Measurements from ENCODE around the gene ADAMTS15. TPM values are rescaled to one million over a fixed set of nuclear protein-coding genes. Genes with fewer than 3 reads are reported as not detected.
A peak's percentile ranks its signal among the peaks of the same experiment; 100 is the strongest.

Gene ADAMTS15
- total RNA-seq, 1 donor from 2014 or later: 1.8 TPM

DNA sequence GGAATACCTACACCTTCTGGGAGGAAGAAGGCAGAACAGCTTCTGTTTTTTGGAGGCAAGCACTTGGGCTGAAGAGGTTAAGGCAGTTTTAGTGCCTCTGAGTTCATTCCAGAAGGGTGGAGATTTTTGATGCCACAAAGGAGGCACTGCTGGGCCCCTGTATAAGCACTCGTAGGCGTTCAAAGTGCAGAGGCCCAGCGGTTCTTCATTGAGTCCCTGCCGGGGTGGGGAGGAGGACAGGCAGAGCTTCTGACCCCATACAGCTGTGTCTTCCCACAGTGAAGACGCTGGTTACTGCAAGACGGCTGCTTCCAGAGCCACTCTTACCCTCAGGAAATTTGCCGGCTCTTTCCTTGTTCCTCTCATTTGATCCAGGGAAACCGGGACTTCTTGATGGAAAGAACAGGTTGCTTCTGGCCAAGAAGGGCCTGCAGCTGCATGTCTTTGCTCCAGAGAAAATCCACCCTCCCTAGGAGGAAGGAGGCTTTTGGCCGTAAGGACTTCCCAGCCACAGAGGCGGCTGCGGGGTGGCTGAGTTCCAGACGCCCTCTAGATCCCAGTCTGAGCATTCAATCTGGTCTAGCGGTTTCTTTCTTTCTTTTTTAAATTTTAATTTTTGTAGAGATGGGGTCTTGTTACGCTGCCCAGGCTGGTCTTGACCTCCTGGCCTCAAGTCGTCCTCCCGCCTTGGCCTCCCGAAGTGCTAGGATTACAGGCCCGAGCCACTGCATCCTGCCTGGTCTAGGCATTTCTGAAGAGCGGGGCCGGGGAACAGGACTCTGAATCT lies 9.4 kb downstream of the ADAMTS15 start:
- no peak for DNase-seq (ENCODE audit: low read depth)

DNA sequence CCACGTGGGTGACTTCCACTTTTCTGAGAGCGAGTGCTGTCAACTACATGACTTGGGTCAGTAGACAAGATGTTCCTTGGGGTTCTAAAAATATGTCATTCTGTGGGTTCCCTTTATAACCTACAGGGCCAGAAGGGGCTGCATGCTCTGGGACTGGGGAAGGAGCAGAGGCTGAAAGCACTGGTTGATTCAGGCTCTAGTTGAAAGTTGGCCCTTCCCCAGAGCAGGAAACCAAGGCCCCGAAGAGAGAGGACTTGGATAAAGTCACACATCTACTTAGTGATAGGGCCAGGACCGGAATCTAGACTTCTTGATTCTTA lies 9.9 kb downstream of the ADAMTS15 start:
- no peak for DNase-seq (ENCODE audit: low read depth)

DNA sequence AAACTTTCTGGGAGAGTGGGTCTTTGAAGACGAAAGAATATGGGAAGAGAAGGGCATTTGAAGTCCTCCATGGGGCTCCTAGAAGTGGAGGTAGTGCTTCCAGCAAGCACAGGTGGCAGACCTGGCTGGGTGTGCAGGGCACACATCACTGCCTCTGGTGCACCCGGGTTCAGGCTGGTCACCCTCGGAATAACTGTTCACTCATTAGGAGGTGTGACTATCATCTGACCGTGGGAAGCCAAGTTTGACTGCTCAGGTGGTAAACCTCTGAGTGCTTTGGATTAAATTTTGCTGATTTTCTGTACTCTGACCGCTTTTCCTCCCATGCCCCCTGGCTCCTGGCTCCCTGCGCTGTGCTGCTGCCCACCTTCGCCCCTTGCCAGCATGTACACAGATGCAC lies 11.1 kb downstream of the ADAMTS15 start:
- no peak for DNase-seq (ENCODE audit: low read depth)

DNA sequence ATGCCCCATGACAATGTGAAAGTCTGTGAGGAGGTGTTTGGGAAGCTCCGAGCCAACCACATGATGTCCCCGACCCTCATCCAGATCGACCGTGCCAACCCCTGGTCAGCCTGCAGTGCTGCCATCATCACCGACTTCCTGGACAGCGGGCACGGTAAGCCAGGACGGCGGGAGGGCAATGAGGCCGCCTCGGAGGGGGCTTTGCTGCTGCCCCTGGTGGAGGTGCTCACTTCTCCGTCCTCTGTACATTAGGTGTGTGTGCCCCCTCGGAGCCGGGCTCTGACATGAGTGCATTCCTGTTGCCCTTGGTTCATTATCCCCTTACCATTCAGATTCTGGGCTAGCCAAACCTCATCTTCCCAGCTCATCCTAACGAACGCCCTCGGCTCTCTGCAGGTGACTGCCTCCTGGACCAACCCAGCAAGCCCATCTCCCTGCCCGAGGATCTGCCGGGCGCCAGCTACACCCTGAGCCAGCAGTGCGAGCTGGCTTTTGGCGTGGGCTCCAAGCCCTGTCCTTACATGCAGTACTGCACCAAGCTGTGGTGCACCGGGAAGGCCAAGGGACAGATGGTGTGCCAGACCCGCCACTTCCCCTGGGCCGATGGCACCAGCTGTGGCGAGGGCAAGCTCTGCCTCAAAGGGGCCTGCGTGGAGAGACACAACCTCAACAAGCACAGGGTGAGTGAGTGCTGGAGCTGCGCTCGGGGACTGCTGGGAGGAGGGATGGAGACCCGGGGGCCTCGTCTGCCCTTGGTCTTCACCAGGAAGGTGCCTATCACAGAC lies 13.8 kb downstream of the ADAMTS15 start:
- no peak for DNase-seq (ENCODE audit: low read depth)

DNA sequence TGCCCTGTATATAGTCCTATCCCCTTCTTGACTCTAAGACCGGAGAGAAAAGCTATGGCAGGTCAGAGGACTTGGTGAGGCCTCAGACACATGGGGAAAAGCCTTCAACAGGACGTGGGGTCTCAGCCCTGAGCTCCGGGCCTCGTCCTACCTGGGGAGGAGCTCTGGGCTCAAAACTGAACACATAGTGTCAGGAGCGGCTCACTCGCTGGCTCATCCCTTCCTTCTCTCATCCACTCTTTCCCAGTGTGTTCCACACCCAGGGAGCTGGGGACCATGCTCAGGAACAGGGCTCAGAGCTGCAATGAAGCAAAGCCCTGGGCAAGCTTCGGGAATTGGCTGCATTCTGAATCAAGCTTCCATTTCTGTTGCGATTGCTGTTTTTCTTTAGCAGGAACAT lies 14.5 kb downstream of the ADAMTS15 start:
- DNase-seq (ENCODE audit: low read depth): no peak

DNA sequence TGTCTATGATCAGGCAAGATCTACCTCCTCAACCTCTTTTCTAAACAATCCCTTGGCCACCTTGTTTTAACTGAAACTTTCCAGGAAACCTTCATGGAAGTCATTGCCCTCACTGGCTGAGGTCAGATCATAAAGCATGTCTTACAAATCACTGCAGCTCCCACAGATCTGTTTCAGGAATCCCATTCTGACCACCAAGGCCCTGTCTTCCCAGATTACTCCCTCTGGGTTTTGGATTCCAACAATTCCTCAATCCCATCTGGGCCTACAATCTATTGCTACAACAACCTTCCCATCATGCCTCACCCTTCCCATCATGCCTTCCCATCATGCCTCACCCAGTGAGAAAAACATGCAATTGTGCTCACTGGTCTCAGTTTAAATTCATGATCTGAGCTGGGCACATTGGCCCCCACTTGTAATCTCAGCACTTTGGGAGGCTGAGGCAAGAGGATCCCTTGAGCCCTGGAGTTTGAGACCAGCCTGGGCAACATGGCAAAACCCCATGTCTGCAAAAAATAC lies 15.9 kb downstream of the ADAMTS15 start:
- peak; percentile 71 for DNase-seq (ENCODE audit: low read depth)

DNA sequence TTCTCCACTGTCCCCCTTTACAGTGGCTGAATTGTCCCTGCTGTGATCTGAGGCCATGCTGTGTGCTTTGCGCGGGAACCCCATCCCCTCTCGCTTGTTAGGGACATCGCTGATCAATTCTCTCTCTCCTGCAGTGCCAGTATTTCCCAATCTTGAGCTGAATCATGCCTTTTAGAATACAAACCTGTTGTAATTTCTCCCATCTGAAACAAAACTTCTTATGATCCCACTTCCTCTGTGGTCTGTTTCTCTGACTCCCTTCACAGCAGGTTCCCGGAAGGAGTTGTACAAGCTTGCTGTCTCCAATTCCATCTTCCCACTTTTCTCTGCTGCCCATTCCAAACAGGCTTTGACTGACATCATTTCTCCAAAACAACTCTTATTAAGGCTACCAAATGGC lies 16.8 kb downstream of the ADAMTS15 start:
- no peak for DNase-seq (ENCODE audit: low read depth)

DNA sequence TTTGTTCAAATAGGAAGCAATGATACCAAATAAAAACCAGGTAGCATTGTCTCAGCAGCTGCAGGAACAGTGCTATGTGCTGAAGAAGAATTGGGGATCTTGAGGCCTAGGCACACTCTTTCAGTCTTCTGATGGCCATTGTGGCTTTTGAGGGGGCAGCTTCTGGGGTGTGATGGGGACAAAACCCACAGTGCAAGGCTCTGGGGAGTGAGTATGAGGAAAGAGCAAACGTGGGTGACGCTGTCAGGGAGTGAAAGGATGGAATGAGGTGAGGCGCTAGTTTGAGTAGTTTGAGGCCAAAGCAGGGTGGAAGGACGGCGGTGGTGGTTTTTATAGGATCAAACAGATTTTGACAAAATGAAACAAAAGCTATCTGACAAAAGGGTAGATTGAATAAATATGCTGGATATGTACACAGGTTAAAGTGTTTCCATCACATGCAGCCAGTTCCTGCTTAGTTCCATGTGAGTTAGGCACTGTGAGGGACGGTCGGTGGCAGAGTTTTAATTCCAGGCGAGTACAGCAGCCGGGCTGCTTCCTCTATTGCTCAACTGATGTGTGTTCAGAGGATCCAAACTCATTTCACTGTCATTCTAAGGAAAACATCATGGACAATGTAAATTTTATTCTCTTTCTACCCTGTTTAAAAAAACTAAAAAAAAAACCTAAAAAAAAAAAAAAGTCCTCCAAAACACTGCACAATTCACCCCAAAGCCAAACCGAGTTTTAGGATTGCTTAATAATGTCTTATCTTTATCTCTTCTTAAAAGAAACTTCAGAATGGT lies 18.9 kb downstream of the ADAMTS15 start:
- DNase-seq (ENCODE audit: low read depth): no peak

DNA sequence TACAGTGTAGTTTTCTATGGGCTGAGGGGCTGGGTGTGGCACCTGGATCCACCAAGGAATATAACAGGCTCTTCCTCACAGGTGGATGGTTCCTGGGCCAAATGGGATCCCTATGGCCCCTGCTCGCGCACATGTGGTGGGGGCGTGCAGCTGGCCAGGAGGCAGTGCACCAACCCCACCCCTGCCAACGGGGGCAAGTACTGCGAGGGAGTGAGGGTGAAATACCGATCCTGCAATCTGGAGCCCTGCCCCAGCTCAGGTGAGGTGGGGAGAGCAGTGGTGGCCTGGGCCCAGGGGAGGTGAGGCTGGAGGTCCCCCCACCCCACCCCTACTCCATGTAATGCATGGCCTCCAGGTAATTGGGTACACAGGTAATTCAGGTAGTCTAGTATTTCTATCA lies 20.7 kb downstream of the ADAMTS15 start:
- DNase-seq (ENCODE audit: low read depth): no peak

DNA sequence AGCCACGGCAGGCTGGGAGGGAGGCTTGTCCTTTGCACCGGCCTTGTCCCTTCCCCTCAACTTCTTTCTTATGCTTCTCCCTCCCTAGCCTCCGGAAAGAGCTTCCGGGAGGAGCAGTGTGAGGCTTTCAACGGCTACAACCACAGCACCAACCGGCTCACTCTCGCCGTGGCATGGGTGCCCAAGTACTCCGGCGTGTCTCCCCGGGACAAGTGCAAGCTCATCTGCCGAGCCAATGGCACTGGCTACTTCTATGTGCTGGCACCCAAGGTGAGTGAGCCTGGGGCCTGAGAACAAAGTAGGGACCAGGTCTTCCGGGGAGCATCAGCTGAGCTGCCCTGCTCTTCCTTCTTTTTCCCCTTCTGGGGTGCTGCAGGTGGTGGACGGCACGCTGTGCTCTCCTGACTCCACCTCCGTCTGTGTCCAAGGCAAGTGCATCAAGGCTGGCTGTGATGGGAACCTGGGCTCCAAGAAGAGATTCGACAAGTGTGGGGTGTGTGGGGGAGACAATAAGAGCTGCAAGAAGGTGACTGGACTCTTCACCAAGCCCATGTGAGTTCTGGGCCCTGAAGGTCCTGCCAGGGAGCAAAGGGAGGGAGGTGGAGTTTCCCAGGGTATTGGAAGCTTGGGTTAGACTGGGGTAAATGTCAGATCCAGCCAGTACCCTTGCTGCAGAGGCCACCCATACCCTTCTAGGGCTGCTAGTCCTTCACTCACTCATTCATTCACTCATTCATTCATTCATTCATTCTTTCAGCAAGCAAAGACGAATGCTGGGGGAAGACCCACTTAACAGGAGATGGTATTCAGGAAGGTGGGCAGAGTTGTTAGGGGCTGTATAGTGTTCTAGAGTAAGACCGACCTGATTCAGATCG lies 22.6 kb downstream of the ADAMTS15 start:
- no peak for DNase-seq (ENCODE audit: low read depth)

DNA sequence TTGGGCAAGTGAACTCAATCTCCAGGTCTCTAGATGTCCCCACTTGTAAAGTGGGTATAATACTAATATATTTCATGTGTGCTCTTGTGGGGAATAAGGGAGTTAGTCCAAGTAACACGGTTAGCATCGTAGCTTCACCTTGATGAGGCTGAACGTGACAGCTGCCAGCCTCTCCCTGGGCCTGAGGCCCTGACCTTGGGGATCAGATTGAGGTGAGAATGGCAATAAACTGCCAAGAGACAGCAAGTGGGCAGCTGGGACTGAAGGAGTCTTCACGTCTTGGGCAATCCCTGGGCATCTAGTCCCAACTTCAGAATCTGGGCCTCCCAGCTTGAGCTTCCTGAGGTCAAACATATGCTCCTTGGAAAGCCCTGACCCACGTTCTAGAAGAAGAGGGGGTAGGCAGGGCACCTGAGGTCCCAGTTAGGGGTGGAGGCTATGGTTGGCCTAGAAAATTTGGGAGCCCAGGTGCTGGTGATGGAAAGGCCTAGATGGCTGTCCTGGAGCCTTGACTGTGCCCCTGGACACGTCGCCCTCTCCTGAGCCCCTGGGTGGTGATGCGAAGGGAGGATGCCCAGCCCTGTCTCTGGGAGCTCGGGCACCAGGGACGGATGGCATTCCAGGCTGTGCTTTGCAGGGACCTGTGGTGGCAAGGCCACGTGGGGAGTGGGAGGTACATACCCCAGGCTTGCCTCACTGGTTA lies 23.4 kb downstream of the ADAMTS15 start:
- DNase-seq (ENCODE audit: low read depth): no peak

DNA sequence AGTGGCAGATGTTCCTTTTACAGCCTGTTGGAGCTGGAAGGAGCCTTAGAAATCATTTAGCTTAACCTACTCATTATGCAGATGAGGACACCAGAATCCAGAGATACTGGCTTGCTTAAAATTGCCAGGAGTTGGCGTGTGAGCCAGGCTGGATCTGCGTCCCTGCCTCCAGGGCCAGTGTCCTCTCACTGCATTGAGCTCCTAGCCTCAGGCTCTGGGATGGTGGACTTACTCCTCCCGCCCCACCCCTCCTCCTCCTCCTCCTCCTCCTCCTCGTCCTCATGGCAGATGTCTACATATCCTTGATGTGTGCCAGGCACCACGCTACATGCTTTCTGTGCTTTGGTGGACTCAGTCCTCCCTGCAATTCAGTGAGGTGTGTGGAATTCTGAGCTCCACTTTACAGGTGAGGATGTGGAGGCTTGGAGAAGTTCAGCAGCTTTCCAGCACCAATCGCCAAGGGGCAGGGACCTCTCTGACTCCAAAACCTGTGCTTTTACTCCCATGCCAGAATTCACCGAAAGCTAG lies 24.1 kb downstream of the ADAMTS15 start:
- no peak for DNase-seq (ENCODE audit: low read depth)

DNA sequence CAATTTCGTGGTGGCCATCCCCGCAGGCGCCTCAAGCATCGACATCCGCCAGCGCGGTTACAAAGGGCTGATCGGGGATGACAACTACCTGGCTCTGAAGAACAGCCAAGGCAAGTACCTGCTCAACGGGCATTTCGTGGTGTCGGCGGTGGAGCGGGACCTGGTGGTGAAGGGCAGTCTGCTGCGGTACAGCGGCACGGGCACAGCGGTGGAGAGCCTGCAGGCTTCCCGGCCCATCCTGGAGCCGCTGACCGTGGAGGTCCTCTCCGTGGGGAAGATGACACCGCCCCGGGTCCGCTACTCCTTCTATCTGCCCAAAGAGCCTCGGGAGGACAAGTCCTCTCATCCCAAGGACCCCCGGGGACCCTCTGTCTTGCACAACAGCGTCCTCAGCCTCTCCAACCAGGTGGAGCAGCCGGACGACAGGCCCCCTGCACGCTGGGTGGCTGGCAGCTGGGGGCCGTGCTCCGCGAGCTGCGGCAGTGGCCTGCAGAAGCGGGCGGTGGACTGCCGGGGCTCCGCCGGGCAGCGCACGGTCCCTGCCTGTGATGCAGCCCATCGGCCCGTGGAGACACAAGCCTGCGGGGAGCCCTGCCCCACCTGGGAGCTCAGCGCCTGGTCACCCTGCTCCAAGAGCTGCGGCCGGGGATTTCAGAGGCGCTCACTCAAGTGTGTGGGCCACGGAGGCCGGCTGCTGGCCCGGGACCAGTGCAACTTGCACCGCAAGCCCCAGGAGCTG lies 24.8 kb downstream of the ADAMTS15 start:
- DNase-seq (ENCODE audit: low read depth): no peak

DNA sequence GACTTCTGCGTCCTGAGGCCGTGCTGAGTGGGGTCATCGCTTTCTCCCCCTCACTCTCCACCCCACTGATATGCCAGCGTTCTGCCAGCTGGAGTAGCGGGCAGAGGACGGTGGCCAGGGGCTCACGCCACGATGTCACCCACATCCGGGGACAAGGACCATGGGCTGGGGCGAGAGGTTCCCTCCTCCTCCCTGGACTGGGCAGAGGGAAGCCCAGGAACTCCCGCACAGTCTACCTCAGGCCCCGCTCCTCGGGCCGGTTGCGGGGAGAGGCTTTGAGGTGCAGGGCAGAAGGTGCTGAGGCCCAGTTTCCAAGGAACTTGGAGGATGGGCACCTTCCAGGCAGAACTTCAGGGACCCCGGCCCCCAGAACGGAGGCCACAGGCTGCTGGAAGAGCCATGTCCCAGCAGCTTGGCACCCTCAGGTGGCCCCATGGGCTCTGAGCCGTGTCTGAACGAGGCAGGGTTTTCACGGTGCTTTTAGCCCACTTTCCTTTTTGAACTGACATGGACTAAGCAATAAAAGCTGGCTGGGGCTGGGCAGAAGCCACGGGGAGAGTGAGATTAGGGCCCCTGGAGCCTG lies 25.4 kb downstream of the ADAMTS15 start:
- DNase-seq (ENCODE audit: low read depth): no peak

DNA sequence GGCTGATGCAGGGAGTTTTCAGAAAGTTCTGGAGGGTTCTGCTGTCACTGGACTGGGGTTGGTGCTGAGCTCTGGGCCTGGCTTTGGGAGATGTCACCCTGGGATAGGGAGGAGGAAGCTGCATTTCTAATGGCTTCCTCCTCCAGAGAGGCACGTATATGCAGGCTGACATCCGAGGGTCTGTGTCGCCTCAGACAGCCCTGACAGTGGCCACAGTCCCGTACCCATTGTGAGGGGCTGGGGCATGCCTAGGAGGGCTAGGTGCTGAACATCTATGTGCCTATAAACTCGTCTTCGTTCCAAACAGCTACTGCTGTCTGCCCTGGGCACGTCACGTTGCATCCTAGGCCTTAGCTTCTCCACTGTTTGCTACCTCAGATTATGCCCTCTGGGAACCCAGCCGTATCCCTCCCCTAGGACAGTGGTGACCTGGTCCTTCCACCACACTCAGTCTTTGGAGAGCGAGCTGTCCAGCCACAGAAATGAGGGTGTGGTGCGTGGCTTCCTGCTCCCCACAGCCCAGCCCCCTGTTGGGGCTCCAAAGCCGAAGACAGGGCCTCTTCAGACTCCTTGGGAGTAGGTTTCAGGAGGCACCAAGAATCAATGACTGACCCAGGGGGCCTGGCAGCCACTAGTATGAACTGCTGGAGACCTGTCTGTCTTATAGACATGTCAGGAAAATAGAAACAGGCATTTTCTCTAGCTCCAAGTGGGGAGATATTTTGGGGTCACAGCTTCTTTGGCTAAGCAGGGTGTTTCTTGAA lies 26.4 kb downstream of the ADAMTS15 start:
- peak; percentile 55 for DNase-seq (ENCODE audit: low read depth)

DNA sequence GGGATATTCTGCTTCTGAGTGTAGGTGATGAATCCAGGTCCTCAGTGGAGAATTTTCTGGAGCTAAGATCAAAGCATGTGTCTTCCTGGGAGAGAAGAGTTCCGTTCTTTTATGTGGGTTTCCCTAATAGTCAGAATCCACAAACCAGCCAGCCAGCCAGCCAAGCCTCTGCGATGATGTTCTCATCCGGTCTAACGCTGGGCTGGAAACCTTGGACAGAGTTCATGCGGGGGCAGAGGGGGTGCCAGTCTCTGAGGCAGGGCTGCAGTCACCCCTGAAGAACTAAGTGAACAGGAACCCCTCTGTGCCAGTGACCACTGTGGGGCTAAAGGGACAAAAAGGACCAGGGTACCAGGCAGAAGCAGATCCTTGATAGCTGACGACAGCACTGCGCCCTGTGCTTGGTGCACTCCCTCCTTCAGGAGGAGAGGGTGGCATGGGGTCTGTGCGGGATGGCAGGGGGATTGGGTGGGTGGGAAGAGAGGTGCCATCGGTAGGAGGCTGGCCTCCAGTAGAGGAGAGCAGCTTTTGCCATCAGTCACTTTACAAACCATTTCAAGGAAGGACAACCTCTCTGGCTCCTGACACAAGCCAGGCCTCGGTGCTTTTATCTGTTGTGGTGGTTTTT lies 27.1 kb downstream of the ADAMTS15 start:
- DNase-seq (ENCODE audit: low read depth): peak; percentile 10

DNA sequence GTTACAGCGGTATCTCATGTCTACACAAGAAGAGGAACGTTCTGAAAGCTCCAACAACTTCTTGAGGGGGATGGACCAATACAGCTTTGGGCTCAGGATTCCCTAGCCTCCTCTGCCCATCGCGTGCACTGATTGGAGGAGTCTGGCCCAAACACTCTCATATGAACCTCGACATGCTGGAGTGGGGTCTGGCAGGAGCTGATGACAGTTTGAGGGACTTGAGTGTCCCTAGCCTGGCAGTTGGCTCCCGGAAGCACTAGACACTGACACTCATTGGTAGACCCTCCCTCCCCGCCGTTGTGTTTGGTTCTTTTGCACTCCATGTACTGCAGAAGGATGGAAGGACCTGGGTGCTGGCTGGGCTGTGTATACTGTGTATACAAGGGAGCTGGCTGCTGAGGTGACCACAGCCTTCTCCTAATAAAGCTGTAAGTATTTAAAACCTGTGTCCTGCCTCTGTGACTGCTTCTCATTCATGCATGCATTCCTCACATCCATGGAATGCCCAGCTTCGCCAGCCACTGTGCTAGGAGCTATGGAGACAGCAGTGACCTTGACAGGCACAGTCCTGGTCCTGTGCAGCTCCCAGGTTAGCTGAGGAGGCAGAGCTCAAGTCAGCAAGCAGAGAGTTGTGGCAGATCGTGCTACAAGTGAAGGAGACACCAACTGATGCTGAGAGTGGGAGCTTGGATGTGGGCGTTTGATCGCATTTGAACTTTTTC lies 27.9 kb downstream of the ADAMTS15 start:
- peak; percentile 39 for DNase-seq (ENCODE audit: low read depth)
